ENCODE results near the gene DACT2. TPM values are rescaled to one million over a fixed set of nuclear protein-coding genes. Genes with fewer than 3 reads are reported as not detected.

Gene DACT2
- total RNA-seq, 1 experiment from 2014 or later: 3.3 TPM

- DNase-seq (ENCODE audit: low read depth, low spot score) (no peak), ATAC-seq (no peak)
- Histone ChIP-seq H3K9me3 (ENCODE audit: control insufficient read depth, insufficient read depth, low read depth, low read length) (no peaks in the 10 kb centered on the region), H3K4me1 (ENCODE audit: control insufficient read depth, insufficient read depth, low read length) (no peaks in the 10 kb centered on the region), H3K4me3 (ENCODE audit: low read depth in 2 of 2, low read length in 2 of 2) (no peak overlapping the region), H3K27ac (ENCODE audit: low read length) (no peak overlapping the region), H3K27me3 (ENCODE audit: control insufficient read depth, insufficient read depth, low read length) (no peaks in the 10 kb centered on the region), H3K36me3 (ENCODE audit: control insufficient read depth, insufficient read depth, low read length) (no peaks in the 10 kb centered on the region)
- ChIA-PET POLR2A (no interaction called here), CTCF (no interaction called here)
- intact Hi-C loops (cut with micrococcal nuclease; ENCODE audit: unreplicated experiment) (no loop called here), in situ Hi-C loops (cut with HindIII; ENCODE audit: low pct_unique_long_range_greater_than_20kb, low sequenced_read_pairs) (no loop called here)
- no peak for TF ChIP-seq POLR2AphosphoS5 (IDR thresholded peaks at IDR 0.05; ENCODE audit: low read depth, low read length)
- no peak for TF ChIP-seq CTCF (IDR thresholded peaks at IDR 0.05)
- no peak for TF ChIP-seq SIN3A (IDR thresholded peaks at IDR 0.05; ENCODE audit: borderline replicate concordance, insufficient read depth, low read depth, low read length)
- TF ChIP-seq TCF7L2 (IDR thresholded peaks at IDR 0.05; ENCODE audit: low read depth, low read length): no peak
- TF ChIP-seq REST (IDR thresholded peaks at IDR 0.05; ENCODE audit: insufficient read depth in 1 of 2, low read depth in 2 of 2, low read length in 1 of 2): no peak
- BruUV-seq (replicated peaks): no TSS peak
These were observed 15.4 kb downstream of the DACT2 start for GRCh38 chr6:168303982-168304751.

- ATAC-seq (no peak), DNase-seq (ENCODE audit: low read depth, low spot score) (no peak)
- ChIA-PET CTCF (interaction anchor here (0.6 kb wide), 1 partner anchor 261 kb away, joined by 4 read pairs; no protein-coding TSS in a partner anchor), POLR2A (no interaction called here)
- no peak for TF ChIP-seq REST (IDR thresholded peaks at IDR 0.05; ENCODE audit: insufficient read depth in 1 of 2, low read depth in 2 of 2, low read length in 1 of 2)
- no peak for TF ChIP-seq SIN3A (IDR thresholded peaks at IDR 0.05; ENCODE audit: borderline replicate concordance, insufficient read depth, low read depth, low read length)
- TF ChIP-seq POLR2AphosphoS5 (IDR thresholded peaks at IDR 0.05; ENCODE audit: low read depth, low read length): no peak
- no peak for TF ChIP-seq TCF7L2 (IDR thresholded peaks at IDR 0.05; ENCODE audit: low read depth, low read length)
- no peak for TF ChIP-seq CTCF (IDR thresholded peaks at IDR 0.05)
- 0 out of 2 replicates have a peak, but pooled peaks cover 3% of the 10 kb centered on the region for H3K27me3 ChIP-seq (ENCODE audit: control insufficient read depth, insufficient read depth, low read length)
- intact Hi-C loops (cut with micrococcal nuclease; ENCODE audit: unreplicated experiment): no loop called here
- no peak overlapping the region for H3K27ac ChIP-seq (ENCODE audit: low read length)
- in situ Hi-C loops (cut with HindIII; ENCODE audit: low pct_unique_long_range_greater_than_20kb, low sequenced_read_pairs): no loop called here
- no peaks in the 10 kb centered on the region for H3K9me3 ChIP-seq (ENCODE audit: control insufficient read depth, insufficient read depth, low read depth, low read length)
- no peaks in the 10 kb centered on the region for H3K4me1 ChIP-seq (ENCODE audit: control insufficient read depth, insufficient read depth, low read length)
- H3K4me3 ChIP-seq (ENCODE audit: low read depth in 2 of 2, low read length in 2 of 2): no peak overlapping the region
- no peaks in the 10 kb centered on the region for H3K36me3 ChIP-seq (ENCODE audit: control insufficient read depth, insufficient read depth, low read length)
- BruUV-seq (replicated peaks): no TSS peak
These were observed 17.0 kb downstream of the DACT2 start for GRCh38 chr6:168302534-168302933.

Data from Panc1 (cell line).